Endometrium (tissue), 2 donors: ENCODE data around the gene LEKR1.

ENCODE experiments used
- FAIRE-seq: peaks from 2 replicates; lab custom pipeline; 2012; peaks lifted over from hg19 to GRCh38; lab: Jason Lieb, UNC
- donor health status: control.
- donor health status: control.

LEKR1 gene

GRCh38 chr3:157059661-157060060 lies 233.5 kb downstream of the LEKR1 start:
- no peak for FAIRE-seq

GRCh38 chr3:157061265-157061664 lies 235.1 kb downstream of the LEKR1 start:
- FAIRE-seq, result no peak

GRCh38 chr3:157063469-157063868 lies 237.3 kb downstream of the LEKR1 start:
- FAIRE-seq, result no peak

GRCh38 chr3:157063926-157064325 lies 237.8 kb downstream of the LEKR1 start:
- no peak for FAIRE-seq

GRCh38 chr3:157064402-157064801 lies 238.2 kb downstream of the LEKR1 start:
- FAIRE-seq, result no peak

- FAIRE-seq, result no peak
These were observed 239.0 kb downstream of the LEKR1 start for GRCh38 chr3:157065201-157065600.

GRCh38 chr3:157066335-157067098 lies 240.4 kb downstream of the LEKR1 start:
- no peak for FAIRE-seq

- no peak for FAIRE-seq
These were observed 241.0 kb downstream of the LEKR1 start for GRCh38 chr3:157067114-157067513.

GRCh38 chr3:157069406-157069805 lies 243.3 kb downstream of the LEKR1 start:
- no peak for FAIRE-seq

GRCh38 chr3:157069846-157070677 lies 243.9 kb downstream of the LEKR1 start:
- FAIRE-seq, result no peak

GRCh38 chr3:157070678-157070999 lies 244.5 kb downstream of the LEKR1 start:
- FAIRE-seq, result no peak

GRCh38 chr3:157071744-157072525 lies 245.8 kb downstream of the LEKR1 start:
- no peak for FAIRE-seq

GRCh38 chr3:157073810-157074209 lies 247.7 kb downstream of the LEKR1 start:
- FAIRE-seq, result peak; percentile 8

- FAIRE-seq, result no peak
These were observed 248.3 kb downstream of the LEKR1 start for GRCh38 chr3:157074490-157074889.

GRCh38 chr3:157074981-157075380 lies 248.8 kb downstream of the LEKR1 start:
- no peak for FAIRE-seq

GRCh38 chr3:157075693-157076420 lies 249.7 kb downstream of the LEKR1 start:
- no peak for FAIRE-seq

GRCh38 chr3:157077565-157077991 lies 251.4 kb downstream of the LEKR1 start:
- no peak for FAIRE-seq

GRCh38 chr3:157078131-157078810 lies 252.1 kb downstream of the LEKR1 start:
- no peak for FAIRE-seq

- FAIRE-seq, result no peak
These were observed 252.6 kb downstream of the LEKR1 start for GRCh38 chr3:157078811-157079185.

GRCh38 chr3:157079676-157080369 lies 253.7 kb downstream of the LEKR1 start:
- FAIRE-seq, result no peak
